GM10266 (cell line): ENCODE measurements around the gene RHOJ.
"Not testable (repeated sequence)": the region's sequence is repeated elsewhere in the genome, so short reads cannot be mapped to it uniquely, and the experiment has no call there.

ENCODE experiments used
- DNase-seq: peaks from one replicate; pipeline ENCODE4 v3.0.0; 2012; ENCODE audit errors: extremely low spot score
- TF ChIP-seq, protein P1 (sequence below): IDR thresholded peaks from 2 replicates; pipeline ENCODE4 v1.5.1; 2012; ENCODE audit warnings: mild to moderate bottlenecking, low read depth; ENCODE audit not compliant: control insufficient read depth, insufficient read depth; ENCODE audit errors: missing control alignments

RHOJ gene

DNA sequence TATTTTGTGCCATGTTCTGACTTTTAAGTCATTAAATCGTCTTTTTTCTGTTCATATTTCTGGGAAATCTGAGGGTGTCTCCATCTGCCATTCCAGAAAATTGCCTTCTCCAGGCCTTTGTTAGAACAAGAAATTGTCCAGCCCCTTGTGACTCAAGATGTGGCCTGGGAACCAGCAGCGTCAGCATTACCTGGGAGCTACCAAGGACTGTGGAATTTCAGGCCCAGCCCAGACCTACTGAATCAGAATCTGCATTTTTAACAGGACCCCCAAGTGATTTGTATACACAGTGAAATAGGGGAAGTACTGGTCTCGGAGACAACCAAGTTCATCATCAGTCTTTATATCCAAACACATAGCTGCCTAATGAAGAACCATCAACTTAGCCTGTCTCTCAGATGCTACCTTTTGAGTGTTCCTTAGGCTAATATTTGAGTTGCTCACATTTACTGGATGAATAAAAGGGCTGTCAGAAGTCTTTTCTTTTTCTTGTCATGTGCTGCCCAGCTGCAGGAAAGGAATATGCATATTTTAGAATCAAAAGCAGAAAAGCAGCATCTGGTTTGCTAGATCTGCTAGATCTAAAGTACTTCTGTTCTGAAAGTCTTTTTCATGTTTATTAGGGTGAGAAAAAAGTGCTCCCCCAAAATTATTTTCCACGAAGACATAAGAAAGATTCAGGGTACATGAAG is 93.3 kb downstream of the RHOJ start:
- TF ChIP-seq, protein P1, sequence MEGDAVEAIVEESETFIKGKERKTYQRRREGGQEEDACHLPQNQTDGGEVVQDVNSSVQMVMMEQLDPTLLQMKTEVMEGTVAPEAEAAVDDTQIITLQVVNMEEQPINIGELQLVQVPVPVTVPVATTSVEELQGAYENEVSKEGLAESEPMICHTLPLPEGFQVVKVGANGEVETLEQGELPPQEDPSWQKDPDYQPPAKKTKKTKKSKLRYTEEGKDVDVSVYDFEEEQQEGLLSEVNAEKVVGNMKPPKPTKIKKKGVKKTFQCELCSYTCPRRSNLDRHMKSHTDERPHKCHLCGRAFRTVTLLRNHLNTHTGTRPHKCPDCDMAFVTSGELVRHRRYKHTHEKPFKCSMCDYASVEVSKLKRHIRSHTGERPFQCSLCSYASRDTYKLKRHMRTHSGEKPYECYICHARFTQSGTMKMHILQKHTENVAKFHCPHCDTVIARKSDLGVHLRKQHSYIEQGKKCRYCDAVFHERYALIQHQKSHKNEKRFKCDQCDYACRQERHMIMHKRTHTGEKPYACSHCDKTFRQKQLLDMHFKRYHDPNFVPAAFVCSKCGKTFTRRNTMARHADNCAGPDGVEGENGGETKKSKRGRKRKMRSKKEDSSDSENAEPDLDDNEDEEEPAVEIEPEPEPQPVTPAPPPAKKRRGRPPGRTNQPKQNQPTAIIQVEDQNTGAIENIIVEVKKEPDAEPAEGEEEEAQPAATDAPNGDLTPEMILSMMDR, result no peak
- DNase-seq, result no peak

DNA sequence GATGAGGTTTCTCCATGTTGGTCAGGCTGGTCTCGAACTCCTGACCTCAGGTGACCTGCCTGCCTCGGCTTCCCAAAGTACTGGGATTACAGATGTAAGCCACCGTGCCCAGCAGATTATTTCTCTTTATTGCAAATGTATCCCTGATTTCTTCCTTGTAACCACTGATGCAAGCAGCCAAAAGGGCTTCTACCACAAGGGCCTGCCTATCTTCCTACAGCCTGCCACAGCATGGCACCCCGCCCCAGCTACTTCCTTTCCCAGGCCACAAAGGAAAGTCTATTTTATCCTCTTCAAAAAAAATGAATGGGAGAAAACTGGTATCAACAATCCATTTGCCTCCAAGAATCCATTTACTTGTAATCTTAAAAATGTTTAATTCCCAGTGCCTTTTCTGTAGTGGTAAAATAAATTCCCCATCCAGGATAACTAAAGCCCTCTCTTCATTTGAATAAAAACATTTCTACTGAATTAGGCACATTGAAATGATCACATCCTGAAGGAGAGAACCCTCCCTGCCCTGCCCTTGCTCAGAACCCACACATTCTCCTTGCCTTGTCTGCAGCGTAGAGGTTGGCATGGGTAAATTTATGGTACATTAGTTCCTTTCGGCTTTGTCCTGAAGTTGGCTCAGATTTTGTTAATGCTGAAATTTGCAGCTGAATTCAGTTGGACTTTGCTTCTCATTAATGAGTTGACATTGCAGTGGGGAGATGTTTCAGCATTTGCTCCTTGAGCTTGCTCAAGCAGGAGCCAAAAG is 95.3 kb downstream of the RHOJ start:
- DNase-seq, result no peak
- TF ChIP-seq, protein P1, result no peak

- DNase-seq, result no peak
- TF ChIP-seq, protein P1, result no peak
These were observed 96.6 kb downstream of the RHOJ start for GRCh38 chr14:63300854-63301253.

- DNase-seq, result no peak
- TF ChIP-seq, protein P1, result no peak
These were observed 97.8 kb downstream of the RHOJ start for GRCh38 chr14:63301891-63302534.

GRCh38 chr14:63304429-63304828 is 100.2 kb downstream of the RHOJ start:
- not testable (repeated sequence) for DNase-seq

- no peak for DNase-seq
- TF ChIP-seq, protein P1, result peak; percentile 49
These were observed 104.6 kb downstream of the RHOJ start for GRCh38 chr14:63308723-63309317.

DNA sequence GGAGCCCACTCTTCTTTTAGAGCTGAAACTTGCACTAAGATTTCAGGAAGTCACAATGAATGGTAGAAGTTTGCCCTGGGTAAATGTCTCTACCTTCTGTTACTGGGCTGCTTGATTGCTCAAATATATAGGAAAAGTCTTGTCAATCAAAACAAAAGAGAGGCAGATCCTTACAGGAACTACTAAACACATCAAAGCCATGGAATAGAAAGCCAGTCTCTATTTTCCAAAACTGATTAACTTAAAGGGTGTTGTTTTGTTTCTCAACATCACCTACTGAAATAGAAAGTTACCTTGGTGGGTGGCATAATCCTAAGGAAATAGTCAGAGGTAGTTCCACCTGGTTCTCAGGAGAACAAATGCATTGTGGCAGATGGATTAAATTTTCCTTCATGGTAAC is 114.6 kb downstream of the RHOJ start, which contains the start of gene GPHB5:
Gene GPHB5 (minus strand): TSS at position 101 of the 400 bp plus-strand sequence. CDS start 1,086 bp downstream, outside the sequence.
- no peak for DNase-seq
- TF ChIP-seq, protein P1, result no peak
